ENCODE data around the gene CCDC38. TPM values are rescaled to one million over a fixed set of nuclear protein-coding genes. Genes with fewer than 3 reads are reported as not detected.

The CCDC38 gene
- total RNA-seq, 1 experiment from 2014 or later = not detected

DNA sequence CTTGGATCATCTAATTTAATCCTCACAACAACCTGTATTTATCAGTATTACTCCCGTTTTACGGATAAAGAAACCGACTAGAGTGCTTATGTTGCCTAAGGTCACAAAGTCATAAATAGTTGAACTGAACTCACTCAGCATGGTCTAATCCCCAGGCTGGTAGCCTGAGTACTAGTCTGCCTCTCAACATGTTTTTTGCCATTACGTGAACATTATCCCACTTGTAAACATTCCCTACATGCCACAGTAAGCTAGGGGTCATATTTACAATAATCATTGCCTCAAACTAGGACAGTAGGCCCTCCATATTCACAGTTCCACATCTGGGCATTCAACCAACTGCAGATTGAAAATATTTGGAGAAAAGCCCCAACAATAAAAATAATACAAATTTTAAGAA lies 71.5 kb downstream of the CCDC38 start:
- Mint-ChIP-seq H3K9me3 (ENCODE audit: low read depth, unreplicated experiment) (no peaks in the 10 kb centered on the region), H3K36me3 (ENCODE audit: insufficient read depth, unreplicated experiment) (peaks cover 9% of the 10 kb centered on the region), H3K27me3 (ENCODE audit: unreplicated experiment) (no peaks in the 10 kb centered on the region), H3K27ac (ENCODE audit: unreplicated experiment) (no peak overlapping the region), H3K4me3 (ENCODE audit: low read depth, unreplicated experiment) (no peak overlapping the region), H3K4me1 (ENCODE audit: low read depth, unreplicated experiment) (no peaks in the 10 kb centered on the region)
- TF ChIP-seq, protein P1, sequence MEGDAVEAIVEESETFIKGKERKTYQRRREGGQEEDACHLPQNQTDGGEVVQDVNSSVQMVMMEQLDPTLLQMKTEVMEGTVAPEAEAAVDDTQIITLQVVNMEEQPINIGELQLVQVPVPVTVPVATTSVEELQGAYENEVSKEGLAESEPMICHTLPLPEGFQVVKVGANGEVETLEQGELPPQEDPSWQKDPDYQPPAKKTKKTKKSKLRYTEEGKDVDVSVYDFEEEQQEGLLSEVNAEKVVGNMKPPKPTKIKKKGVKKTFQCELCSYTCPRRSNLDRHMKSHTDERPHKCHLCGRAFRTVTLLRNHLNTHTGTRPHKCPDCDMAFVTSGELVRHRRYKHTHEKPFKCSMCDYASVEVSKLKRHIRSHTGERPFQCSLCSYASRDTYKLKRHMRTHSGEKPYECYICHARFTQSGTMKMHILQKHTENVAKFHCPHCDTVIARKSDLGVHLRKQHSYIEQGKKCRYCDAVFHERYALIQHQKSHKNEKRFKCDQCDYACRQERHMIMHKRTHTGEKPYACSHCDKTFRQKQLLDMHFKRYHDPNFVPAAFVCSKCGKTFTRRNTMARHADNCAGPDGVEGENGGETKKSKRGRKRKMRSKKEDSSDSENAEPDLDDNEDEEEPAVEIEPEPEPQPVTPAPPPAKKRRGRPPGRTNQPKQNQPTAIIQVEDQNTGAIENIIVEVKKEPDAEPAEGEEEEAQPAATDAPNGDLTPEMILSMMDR (IDR thresholded peaks at IDR 0.05; ENCODE audit: unreplicated experiment) = no peak
- BruUV-seq (replicated peaks) = no TSS peak
- intact Hi-C loops (cut with micrococcal nuclease; ENCODE audit: unreplicated experiment) = no loop called here
- DNase-seq = no peak
- CTCF ChIA-PET = interaction anchor here (0.6 kb wide), 1 partner anchor 632 kb away, joined by 4 read pairs; no protein-coding TSS in a partner anchor

DNA sequence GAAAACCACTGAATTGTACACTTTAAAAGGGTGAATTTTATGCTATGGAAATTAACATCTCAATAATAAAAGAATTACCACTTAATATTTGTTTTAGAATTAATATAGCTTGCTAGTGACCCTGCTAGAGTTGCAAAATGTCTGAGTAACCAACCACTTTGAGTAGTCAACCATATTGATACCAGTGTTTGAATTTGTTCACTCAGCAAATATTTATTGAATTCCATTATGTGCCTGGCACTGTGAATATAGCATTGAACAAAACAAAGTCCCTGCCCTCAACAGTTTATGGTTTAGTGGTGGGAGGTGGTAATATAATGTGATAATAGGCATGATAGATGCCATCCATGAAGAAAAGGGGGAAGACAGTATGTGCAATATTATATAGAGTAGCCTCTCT lies 79.1 kb downstream of the CCDC38 start:
- TF ChIP-seq, protein P1 (IDR thresholded peaks at IDR 0.05; ENCODE audit: unreplicated experiment) = no peak
- CTCF ChIA-PET = no interaction called here
- H3K4me1 Mint-ChIP-seq (ENCODE audit: low read depth, unreplicated experiment) = peaks cover 12% of the 10 kb centered on the region
- intact Hi-C loops (cut with micrococcal nuclease; ENCODE audit: unreplicated experiment) = no loop called here
- no peaks in the 10 kb centered on the region for H3K27me3 Mint-ChIP-seq (ENCODE audit: unreplicated experiment)
- peaks cover 35% of the 10 kb centered on the region for H3K36me3 Mint-ChIP-seq (ENCODE audit: insufficient read depth, unreplicated experiment)
- H3K9me3 Mint-ChIP-seq (ENCODE audit: low read depth, unreplicated experiment) = peaks cover 4% of the 10 kb centered on the region
- H3K27ac Mint-ChIP-seq (ENCODE audit: unreplicated experiment) = no peak overlapping the region
- BruUV-seq (replicated peaks) = no TSS peak
- H3K4me3 Mint-ChIP-seq (ENCODE audit: low read depth, unreplicated experiment) = no peak overlapping the region
- no peak for DNase-seq

DNA sequence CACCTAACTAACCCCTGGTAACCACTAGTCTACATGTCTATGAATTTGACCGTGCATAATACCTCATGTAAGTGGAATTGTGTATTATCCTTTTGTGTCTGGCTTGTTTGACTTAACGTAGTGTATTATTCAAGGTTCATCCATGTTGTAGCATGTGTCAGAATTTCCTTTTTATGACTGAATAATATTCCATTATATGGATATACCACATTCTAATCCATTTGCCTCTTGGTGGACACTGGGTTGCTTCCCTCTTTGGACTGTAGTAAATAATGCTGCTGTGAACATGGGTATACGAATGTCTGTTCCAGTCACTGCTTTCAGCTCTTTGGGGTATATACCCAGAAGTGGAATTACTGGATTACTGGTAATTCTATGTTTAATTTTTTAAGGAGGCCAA lies 80.4 kb downstream of the CCDC38 start:
- Mint-ChIP-seq H3K4me3 (ENCODE audit: low read depth, unreplicated experiment) (no peak overlapping the region), H3K27ac (ENCODE audit: unreplicated experiment) (no peak overlapping the region), H3K9me3 (ENCODE audit: low read depth, unreplicated experiment) (peaks cover 4% of the 10 kb centered on the region), H3K27me3 (ENCODE audit: unreplicated experiment) (no peaks in the 10 kb centered on the region), H3K36me3 (ENCODE audit: insufficient read depth, unreplicated experiment) (peaks cover 31% of the 10 kb centered on the region), H3K4me1 (ENCODE audit: low read depth, unreplicated experiment) (peaks cover 12% of the 10 kb centered on the region)
- CTCF ChIA-PET = no interaction called here
- no TSS peak for BruUV-seq (replicated peaks)
- intact Hi-C loops (cut with micrococcal nuclease; ENCODE audit: unreplicated experiment) = no loop called here
- no peak for DNase-seq
- TF ChIP-seq, protein P1 (IDR thresholded peaks at IDR 0.05; ENCODE audit: unreplicated experiment) = no peak

DNA sequence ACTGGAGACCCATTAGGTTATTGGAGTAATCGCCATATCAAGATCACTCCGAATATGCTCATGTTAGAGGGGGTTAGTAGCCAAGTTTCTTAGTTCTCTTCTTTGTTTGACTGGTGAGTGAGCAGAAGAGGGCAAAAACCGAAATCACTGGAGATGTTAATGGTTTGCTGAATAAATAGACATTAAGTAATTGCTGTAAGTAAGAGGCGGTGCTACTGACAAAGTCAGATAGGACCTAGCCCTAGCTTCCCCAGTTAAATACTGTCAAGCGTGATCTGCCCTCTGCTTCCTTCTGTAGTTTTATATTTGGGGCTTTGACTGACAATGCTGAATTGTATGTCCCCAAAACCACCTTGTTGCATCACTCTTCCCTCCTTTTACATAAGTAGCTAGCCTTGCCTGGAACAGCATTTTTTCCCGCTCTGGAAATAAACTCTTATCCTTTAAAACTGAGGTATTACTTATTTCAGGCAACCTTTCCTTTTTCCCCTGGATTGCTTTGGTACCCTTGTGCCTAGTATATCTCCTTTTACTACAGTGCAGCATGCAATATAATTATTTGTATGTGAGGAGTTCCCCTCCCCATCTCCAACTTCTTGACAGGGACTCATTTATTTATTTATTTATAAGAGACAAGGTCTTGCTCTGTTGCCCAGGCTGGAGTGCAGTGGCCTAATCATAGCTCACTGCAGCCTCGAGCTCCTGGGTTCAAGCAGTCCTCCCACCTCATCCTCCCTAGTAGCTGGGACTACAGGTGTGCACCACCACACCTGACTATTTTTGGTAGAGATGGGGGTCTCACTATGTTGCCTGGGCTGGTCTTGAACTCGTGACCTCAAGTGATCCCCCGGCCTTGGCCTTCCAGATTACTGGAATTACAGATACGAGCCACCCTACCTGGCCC lies 82.2 kb downstream of the CCDC38 start:
- no peak overlapping the region for H3K4me3 Mint-ChIP-seq (ENCODE audit: low read depth, unreplicated experiment)
- peaks cover 4% of the 10 kb centered on the region for H3K9me3 Mint-ChIP-seq (ENCODE audit: low read depth, unreplicated experiment)
- intact Hi-C loops (cut with micrococcal nuclease; ENCODE audit: unreplicated experiment) = no loop called here
- CTCF ChIA-PET = no interaction called here
- peaks cover 12% of the 10 kb centered on the region for H3K4me1 Mint-ChIP-seq (ENCODE audit: low read depth, unreplicated experiment)
- TSS peak; percentile 20 for BruUV-seq (replicated peaks)
- H3K27ac Mint-ChIP-seq (ENCODE audit: unreplicated experiment) = peak overlapping the region; percentile 44
- DNase-seq = no peak
- TF ChIP-seq, protein P1 (IDR thresholded peaks at IDR 0.05; ENCODE audit: unreplicated experiment) = no peak
- H3K36me3 Mint-ChIP-seq (ENCODE audit: insufficient read depth, unreplicated experiment) = peaks cover 31% of the 10 kb centered on the region
- no peaks in the 10 kb centered on the region for H3K27me3 Mint-ChIP-seq (ENCODE audit: unreplicated experiment)
